ENCODE data around the gene GTF3C4. TPM values are rescaled to one million over a fixed set of nuclear protein-coding genes. Genes with fewer than 3 reads are reported as not detected.
"Not testable (repeated sequence)": the region's sequence is repeated elsewhere in the genome, so short reads cannot be mapped to it uniquely, and the experiment has no call there.

GTF3C4 gene
- polyA plus RNA-seq, 3 donors from 2014 or later = 2.1 to 4.4 (median 3.3) TPM

DNA sequence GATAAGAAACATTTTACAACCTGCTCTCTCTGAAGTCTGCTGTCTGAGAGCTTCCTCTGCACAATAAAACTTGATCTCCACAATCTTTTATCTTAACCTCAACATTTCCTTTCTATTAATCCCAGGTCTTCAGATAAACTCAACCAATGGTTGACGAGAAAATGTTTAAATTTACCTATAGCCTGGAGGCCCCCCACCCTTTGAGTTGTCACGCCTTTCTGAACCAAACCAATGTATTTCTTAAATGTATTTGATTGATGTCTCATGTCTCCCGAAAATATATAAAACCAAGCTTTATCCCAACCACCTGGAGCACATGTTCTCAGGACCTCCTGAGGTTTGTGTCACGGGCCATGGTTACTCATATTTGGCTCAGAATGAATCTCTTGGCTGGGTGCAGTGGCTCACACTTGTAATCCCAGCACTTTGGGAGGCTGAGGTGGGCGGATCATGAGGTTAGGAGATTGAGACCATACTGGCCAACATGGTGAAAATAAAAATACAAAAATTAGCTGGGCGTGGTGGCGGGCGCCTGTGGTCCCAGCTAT lies 48.2 kb downstream of the GTF3C4 start:
- H3K36me3 Mint-ChIP-seq; H3K27me3 Mint-ChIP-seq (ENCODE audit: low read depth in 3 of 3); H3K4me1 Mint-ChIP-seq; H3K4me3 Mint-ChIP-seq; DNase-seq; H3K27ac Mint-ChIP-seq; H3K9me3 Mint-ChIP-seq: not testable (repeated sequence)

DNA sequence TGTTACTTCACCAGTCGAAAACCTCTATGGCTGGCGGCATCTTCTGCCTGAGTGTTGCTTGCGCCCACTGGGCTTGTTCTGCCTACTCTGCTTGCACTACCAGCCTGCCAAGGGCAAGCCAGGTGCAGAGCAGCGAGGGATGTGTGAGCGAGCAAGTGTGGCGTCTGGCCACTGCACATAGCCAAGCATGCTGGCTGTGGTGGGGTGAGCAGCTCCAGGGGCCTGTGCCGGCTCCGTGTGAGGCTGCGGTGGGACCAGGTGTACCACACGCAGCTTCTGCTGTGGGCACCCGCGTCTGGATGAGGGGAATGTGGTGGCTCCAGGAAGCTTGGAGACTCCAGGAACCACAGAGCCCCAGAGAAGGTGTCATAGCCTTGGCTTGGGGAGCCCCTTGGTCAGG lies 51.4 kb downstream of the GTF3C4 start:
- H3K4me1 Mint-ChIP-seq = no peaks in the 10 kb centered on the region
- H3K9me3 Mint-ChIP-seq = no peaks in the 10 kb centered on the region
- H3K27ac Mint-ChIP-seq = no peak overlapping the region
- H3K27me3 Mint-ChIP-seq (ENCODE audit: low read depth in 3 of 3) = peaks cover 2 to 11% (median 6%) of the 10 kb centered on the region in 3 donors
- DNase-seq = no peak
- no peak overlapping the region for H3K4me3 Mint-ChIP-seq
- H3K36me3 Mint-ChIP-seq = no peaks in the 10 kb centered on the region

DNA sequence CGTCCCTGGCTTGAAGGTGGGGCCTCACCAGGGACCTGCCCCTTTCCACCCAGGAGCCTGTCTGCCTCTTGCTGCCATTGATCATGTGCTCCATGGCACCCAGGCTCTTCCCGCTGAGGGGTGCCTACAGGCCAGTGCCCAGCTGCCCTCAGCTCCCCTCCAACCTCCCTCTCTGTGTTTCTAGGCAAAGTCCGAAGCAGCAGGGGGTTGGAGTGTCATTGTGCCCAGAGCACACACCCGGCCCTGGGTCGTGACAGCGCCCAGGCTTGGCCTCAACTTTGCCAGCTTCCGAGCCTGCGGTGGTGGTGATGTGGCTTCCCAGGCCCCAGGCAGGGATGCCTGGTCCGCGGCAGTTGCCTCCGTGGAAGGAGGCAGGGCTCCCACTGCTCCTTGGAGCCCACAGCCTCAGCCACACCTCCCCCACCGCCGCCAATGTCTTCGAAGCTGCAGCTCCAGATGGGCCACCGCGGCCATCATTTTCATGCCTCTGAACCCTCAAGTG lies 52.4 kb downstream of the GTF3C4 start:
- Mint-ChIP-seq H3K4me1 (no peaks in the 10 kb centered on the region), H3K27ac (no peak overlapping the region), H3K36me3 (no peaks in the 10 kb centered on the region), H3K27me3 (ENCODE audit: low read depth in 3 of 3) (peaks cover 2 to 7% (median 6%) of the 10 kb centered on the region in 3 donors), H3K4me3 (no peak overlapping the region), H3K9me3 (no peaks in the 10 kb centered on the region)
- no peak for DNase-seq

DNA sequence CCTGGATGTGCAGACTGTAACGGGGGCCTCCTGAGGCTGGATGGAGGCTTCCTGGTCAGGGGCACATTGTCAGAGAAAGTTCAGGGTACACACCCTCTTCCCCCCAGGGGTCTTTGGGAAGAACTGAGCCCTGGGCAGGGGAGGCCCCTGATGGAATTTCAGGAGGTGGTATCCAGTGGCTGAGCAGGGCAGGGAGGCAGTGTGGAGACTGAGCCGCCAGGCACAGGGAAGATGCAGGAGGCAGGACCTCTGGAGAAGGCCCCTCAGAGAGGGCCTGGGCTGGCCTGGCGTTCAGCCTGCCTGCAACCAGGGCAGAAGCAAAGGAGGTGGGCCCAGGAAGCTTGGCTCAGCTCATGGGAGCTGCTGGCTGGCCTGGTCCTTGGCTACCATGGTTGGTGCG lies 53.5 kb downstream of the GTF3C4 start:
- Mint-ChIP-seq H3K4me3 (no peak overlapping the region), H3K36me3 (no peaks in the 10 kb centered on the region)

DNA sequence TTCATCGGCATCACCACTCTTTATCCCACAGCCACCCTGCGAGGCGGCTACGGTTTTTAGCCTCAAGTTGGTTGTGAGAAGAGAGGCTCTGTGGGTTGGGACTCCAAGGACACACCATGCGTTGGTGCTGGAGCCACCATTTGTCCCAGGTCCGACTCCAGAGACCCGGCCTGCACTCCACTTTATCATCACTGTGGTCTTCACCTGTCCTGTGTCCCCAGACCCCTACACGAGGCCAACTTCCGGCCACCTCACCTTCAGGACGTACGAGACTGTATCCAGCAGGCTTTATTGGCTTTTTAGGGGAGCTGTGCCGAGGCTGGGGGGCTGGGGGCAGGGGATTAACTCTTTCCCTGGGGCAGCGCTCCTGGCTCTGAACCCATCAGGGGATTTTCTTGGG lies 55.0 kb downstream of the GTF3C4 start:
- no peak overlapping the region for H3K4me3 Mint-ChIP-seq
- peaks cover 0 to 2% (median 0%) of the 10 kb centered on the region in 3 donors for H3K27me3 Mint-ChIP-seq (ENCODE audit: low read depth in 3 of 3)
- no peak overlapping the region for H3K27ac Mint-ChIP-seq
- DNase-seq = no peak
- no peaks in the 10 kb centered on the region for H3K36me3 Mint-ChIP-seq
- no peaks in the 10 kb centered on the region for H3K4me1 Mint-ChIP-seq
- H3K9me3 Mint-ChIP-seq = no peaks in the 10 kb centered on the region

More for the DNA sequence above, 53.5 kb downstream of the GTF3C4 start:
- no peak for DNase-seq
- Mint-ChIP-seq H3K27ac (no peak overlapping the region), H3K4me1 (no peaks in the 10 kb centered on the region), H3K27me3 (ENCODE audit: low read depth in 3 of 3) (peaks cover 2 to 3% (median 2%) of the 10 kb centered on the region in 3 donors), H3K9me3 (no peaks in the 10 kb centered on the region)

DNA sequence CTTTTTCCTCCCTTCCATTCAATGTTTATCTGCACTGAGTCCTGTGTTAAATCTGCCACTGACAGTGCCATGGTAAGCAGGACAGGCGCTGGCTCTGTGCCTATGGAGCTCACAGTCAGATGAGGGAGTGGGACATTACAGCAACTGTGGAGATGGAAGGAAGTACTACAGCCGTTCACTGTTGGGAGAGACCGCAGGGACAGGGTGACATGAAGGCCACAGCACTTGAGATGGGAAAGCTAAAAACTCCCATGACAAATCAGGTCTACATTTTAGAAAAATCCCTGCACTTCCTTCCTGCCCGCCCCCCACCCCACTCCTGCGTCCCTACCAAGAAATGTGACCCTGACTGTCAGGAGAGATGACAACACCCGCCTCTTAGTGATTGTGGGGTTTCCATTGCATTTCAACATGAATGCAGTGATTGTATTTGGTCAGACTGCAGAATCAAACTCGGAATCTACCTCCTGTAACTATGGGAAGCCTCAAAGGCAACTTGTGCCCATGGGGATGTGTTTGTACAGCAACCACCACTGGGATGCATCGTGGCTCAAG lies 56.4 kb downstream of the GTF3C4 start:
- Mint-ChIP-seq H3K36me3 (no peaks in the 10 kb centered on the region), H3K27ac (no peak overlapping the region), H3K4me3 (no peak overlapping the region), H3K9me3 (no peaks in the 10 kb centered on the region), H3K27me3 (ENCODE audit: low read depth in 3 of 3) (peaks cover 0 to 2% (median 0%) of the 10 kb centered on the region in 3 donors), H3K4me1 (no peaks in the 10 kb centered on the region)
- no peak for DNase-seq

DNA sequence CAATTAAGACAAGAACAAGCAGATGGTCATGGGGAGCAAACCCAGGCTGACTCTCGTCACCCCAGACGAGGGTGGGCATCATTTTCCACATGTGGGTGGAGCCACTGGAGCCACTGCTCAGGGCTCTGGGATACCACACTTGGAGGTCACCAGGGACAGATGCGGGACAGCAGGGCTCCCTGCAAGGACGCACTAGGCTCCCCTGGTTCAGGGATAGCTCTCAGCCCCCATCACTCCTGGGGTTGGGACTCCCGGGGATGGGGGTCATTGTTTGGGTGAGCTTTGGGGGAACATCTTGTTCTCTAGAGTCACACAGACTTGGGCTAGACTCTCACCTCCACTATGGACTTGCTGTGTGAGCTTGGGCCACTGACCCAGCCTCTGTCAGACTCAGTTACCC lies 57.8 kb downstream of the GTF3C4 start:
- H3K36me3 Mint-ChIP-seq = no peaks in the 10 kb centered on the region
- no peaks in the 10 kb centered on the region for H3K4me1 Mint-ChIP-seq
- H3K27me3 Mint-ChIP-seq (ENCODE audit: low read depth in 3 of 3) = peaks cover 0 to 2% (median 0%) of the 10 kb centered on the region in 3 donors
- H3K4me3 Mint-ChIP-seq = no peak overlapping the region
- no peak overlapping the region for H3K27ac Mint-ChIP-seq
- DNase-seq = no peak
- no peaks in the 10 kb centered on the region for H3K9me3 Mint-ChIP-seq

DNA sequence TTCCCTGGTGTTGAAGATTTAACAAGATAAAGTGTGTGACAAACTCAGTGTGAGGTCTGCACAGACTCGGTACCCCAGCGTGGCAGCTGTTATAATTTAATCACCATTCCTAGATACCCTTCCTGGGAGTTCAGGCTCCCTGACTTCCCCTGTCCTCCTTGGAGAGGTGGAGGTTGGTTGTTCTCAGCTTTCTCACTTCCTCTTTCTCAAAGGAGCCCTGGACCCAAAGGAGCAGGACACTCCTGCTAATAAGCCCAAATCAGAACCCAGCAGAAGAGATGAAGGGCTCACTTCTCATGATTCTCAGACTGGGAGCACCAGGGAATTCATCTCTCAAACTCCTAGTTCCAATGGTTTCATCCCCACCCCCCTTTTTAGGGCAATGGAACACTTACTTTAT lies 58.2 kb downstream of the GTF3C4 start:
- no peak overlapping the region for H3K27ac Mint-ChIP-seq
- peaks cover 0 to 2% (median 0%) of the 10 kb centered on the region in 3 donors for H3K27me3 Mint-ChIP-seq (ENCODE audit: low read depth in 3 of 3)
- H3K4me1 Mint-ChIP-seq = no peaks in the 10 kb centered on the region
- no peak overlapping the region for H3K4me3 Mint-ChIP-seq
- DNase-seq = no peak
- H3K36me3 Mint-ChIP-seq = no peaks in the 10 kb centered on the region
- no peaks in the 10 kb centered on the region for H3K9me3 Mint-ChIP-seq

DNA sequence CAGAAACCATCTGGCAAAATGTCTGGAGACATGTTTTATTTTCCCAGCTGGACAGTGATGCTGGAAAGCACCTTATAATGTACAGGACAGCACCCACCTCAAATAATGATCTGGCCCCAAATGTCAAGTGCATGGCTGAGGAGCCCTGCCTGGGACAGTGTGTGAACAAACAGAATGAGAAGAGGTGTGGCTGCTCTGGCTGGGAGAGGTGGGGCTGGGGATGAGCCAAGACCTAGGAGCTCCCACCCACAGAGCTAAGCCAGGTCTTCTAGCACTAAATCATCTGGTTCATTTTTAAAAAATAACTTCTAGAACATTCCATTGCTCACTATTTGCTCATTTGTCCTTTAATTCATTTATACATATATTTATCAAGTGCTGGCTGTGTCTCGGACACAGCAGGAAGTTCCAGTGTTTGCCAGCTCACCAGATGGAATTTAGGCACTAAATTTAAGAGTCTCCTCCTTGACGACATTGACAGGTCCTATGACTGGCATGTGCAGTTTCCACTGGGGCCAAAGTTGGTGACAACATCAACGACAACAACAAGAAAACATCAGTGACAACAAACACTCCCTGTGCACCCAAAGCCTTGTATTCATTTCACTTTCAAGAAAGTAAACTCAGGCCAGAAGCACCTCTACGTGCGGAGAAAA lies 59.1 kb downstream of the GTF3C4 start:
- no peaks in the 10 kb centered on the region for H3K9me3 Mint-ChIP-seq
- no peak for DNase-seq
- no peak overlapping the region for H3K4me3 Mint-ChIP-seq
- no peaks in the 10 kb centered on the region for H3K36me3 Mint-ChIP-seq
- H3K4me1 Mint-ChIP-seq = no peaks in the 10 kb centered on the region
- H3K27ac Mint-ChIP-seq = no peak overlapping the region
- peaks cover 0 to 2% (median 0%) of the 10 kb centered on the region in 3 donors for H3K27me3 Mint-ChIP-seq (ENCODE audit: low read depth in 3 of 3)

DNA sequence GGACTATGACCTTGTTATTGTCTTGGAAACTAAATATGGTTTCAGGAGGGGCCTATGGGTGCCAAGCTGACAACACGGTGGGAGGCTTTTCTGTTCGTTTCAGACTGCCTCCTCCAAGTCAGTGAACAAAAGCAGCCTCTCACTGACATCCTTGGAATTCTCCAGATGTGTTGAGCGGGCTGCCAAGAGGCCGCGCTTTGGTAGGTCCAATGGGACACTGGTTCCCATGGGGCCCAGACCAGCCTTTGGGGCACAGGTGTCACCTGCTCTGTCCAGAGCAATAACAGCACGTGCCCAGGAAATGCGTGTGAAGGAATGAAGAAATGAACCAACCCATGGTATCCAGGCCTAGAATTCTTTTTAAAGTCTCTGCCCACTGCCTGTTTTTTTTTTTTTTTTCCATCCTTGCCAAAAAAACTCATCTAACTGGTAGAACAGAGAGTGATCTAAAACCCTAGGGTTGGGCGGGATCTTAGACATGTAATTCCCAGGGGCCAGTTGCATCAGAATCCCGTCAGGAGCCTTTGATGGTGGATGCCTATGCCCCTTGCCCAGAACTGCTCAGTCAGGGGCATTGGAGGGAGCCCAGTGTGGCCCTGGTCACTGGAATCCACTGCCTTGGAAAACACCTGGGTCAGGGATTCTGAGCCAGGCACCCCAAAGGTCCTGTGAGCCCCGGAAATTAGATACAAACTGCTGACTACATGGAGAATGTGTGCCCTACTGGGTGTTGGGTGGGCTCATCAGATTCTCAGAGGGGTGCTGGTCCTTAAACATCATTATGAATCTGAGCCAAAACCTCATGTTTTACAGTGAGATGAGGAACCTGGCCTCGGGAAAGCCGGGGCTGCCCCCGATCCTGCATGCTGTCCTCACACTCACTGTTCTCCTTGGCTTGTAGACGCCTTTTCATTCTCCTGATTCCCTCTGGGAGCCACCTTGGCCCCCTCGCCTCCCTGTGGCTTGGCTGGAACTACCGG lies 60.1 kb downstream of the GTF3C4 start:
- Mint-ChIP-seq H3K27me3 (ENCODE audit: low read depth in 3 of 3) (peaks cover 0 to 2% (median 0%) of the 10 kb centered on the region in 3 donors), H3K27ac (no peak overlapping the region), H3K36me3 (no peaks in the 10 kb centered on the region), H3K9me3 (no peaks in the 10 kb centered on the region), H3K4me1 (no peaks in the 10 kb centered on the region), H3K4me3 (no peak overlapping the region)
- DNase-seq = no peak

DNA sequence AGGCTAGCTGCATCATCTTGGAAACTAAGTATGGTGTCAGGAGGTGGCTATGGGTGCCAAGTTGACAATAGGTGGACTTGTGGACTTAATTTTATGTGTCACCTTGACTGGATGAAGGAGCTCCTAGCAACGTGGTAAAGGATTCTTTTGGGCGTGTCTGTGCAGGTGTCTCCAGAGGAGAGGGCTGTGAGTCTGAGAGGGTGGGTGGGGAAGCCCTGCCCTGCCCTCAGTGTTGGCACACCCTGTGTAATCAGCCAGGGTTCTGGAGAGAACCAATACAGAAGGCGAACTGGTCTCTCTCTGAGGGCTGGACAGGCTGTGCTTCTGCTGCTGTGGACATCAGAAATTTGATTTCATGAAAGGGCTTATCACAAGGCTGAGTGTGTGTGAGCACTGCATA lies 61.0 kb downstream of the GTF3C4 start:
- no peaks in the 10 kb centered on the region for H3K36me3 Mint-ChIP-seq
- H3K9me3 Mint-ChIP-seq = no peaks in the 10 kb centered on the region
- no peaks in the 10 kb centered on the region for H3K27me3 Mint-ChIP-seq (ENCODE audit: low read depth in 3 of 3)
- no peaks in the 10 kb centered on the region for H3K4me1 Mint-ChIP-seq
- no peak for DNase-seq
- no peak overlapping the region for H3K27ac Mint-ChIP-seq
- H3K4me3 Mint-ChIP-seq = no peak overlapping the region

DNA sequence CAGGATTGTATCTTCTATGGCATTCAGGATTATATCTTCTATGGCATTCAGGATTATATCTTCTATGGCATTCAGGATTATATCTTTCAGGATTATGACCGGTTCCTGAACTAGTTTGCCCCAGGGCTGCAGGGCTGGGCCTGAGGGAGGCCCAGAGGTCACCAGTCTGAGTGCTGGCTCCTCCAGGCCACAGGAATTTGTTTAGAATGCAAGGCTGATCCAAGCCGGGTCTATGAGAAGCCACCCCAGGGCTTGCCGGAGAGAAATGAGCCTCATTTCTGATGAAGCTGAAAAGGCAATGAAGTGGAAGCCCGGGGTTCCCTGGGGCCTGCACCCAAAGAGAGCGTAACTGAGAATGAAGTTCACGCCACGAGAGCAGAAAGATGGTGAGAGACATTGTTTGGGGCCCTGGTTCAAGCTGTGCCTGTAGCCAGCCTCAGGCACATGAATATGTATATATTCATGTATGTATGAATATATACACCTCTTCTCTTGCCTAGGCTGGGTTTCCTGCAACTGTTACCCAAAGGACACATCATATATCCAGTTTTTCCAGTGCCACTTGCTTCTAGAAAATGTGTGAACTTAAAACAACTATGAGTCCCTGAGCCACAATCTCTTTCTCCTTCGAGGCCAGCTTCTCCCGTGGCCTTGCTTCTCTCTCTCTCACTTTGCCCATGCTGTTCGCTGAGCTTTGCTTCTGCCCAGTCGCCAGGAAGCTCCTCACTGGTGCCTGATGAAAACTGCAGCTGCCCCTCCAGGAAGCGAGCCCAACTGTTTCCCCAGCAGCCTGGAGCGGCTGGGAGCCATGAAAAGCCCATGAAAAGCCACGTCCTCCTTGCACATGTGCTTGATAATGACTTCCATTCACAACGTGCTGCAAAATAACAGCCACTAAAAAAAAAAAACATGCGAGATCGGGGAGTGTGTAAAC lies 62.3 kb downstream of the GTF3C4 start:
- peaks cover 0 to 3% (median 0%) of the 10 kb centered on the region in 3 donors for H3K27me3 Mint-ChIP-seq (ENCODE audit: low read depth in 3 of 3)
- no peak overlapping the region for H3K4me3 Mint-ChIP-seq
- DNase-seq = no peak
- H3K9me3 Mint-ChIP-seq = no peaks in the 10 kb centered on the region
- no peaks in the 10 kb centered on the region for H3K4me1 Mint-ChIP-seq
- no peaks in the 10 kb centered on the region for H3K36me3 Mint-ChIP-seq
- H3K27ac Mint-ChIP-seq = no peak overlapping the region

DNA sequence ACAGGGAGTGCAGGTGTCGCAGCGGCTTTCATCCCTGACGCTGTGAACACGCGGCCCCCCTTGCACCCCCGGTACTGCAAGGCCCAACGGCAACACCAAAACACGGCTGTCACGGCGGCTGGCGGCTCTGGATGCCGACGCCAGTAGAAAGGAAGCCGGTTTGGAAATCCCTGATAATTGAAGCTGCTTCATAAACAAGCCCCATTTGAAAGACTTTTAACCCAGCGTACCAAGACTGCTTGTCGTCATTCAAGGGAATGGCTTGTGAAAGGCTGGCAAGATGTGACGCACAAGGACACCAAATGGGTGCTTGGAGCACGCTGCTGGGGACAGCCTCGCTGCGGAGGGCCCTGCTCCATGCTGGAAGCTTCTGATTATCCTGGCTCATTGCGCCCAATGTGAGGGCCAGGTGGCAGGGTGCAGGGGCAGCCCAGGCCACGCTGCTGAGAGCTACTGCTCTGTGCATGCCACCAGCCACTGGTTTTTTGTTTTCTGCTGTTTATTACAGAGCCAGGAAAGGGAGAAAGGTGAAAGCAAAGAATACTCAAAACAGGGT lies 63.1 kb downstream of the GTF3C4 start:
- DNase-seq = no peak
- H3K9me3 Mint-ChIP-seq = no peaks in the 10 kb centered on the region

More for the DNA sequence above, 63.1 kb downstream of the GTF3C4 start:
- Mint-ChIP-seq H3K4me3 (no peak overlapping the region), H3K4me1 (no peaks in the 10 kb centered on the region), H3K27me3 (ENCODE audit: low read depth in 3 of 3) (peaks cover 0 to 3% (median 0%) of the 10 kb centered on the region in 3 donors), H3K27ac (no peak overlapping the region), H3K36me3 (no peaks in the 10 kb centered on the region)
